ENCODE measurements around the gene PVR.
A peak's percentile ranks its signal among the peaks of the same experiment; 100 is the strongest.
"Not testable (repeated sequence)": the region's sequence is repeated elsewhere in the genome, so short reads cannot be mapped to it uniquely, and the experiment has no call there.

The PVR gene

DNA sequence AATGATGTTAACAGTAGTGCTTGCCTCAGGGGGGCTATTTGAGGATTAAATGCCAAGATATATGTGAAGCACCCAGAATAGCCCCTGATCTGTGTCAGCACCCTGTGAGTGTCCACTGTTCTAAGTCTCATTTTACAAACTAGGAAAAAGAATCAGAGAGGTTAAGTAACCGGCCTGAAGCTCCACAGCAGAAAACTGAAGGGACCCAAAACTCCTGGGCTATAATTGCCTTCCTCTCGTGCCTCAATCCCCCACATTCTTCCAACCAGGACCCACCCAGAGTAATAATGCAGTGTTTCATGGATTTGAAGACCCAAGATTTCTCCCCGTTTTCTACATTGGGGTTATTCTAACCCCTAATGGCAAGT is 2.3 kb downstream of the PVR start:
- DNase-seq, result no peak

DNA sequence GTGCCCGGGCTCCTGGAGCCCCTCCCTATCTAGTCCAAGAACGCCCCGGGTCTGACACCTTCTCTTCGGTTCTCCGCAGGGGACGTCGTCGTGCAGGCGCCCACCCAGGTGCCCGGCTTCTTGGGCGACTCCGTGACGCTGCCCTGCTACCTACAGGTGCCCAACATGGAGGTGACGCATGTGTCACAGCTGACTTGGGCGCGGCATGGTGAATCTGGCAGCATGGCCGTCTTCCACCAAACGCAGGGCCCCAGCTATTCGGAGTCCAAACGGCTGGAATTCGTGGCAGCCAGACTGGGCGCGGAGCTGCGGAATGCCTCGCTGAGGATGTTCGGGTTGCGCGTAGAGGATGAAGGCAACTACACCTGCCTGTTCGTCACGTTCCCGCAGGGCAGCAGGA is 3.4 kb downstream of the PVR start:
- DNase-seq, result no peak

DNA sequence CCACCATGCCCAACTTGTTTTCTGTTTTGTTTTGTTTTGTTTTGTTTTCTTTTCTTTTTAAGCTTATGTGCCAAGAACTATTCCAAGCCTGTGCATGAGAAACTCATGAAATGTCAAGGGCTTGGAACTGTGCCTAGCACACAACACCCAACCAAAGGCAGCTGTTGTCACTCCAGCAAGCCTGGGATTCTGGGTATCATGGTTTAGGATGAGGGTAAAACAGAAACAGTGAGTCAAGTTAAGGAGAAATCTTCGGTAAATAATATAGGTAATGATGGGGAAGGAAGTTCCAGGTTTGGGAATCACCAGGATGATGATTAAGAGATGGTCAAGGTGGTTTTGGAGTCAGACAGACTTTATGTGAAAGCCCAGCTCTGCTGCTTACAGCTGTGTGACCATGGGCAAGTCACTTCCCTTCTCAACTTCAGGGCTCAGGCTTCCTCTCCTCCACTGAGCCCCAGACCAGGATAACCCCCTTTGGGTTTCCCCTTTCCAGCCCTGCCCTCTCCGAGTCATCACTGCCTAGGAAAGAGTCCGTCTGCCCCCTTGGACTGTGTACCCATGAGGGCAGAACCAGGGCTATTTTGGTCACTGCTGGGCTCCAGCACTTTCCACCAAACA is 5.0 kb downstream of the PVR start:
- no peak for DNase-seq

DNA sequence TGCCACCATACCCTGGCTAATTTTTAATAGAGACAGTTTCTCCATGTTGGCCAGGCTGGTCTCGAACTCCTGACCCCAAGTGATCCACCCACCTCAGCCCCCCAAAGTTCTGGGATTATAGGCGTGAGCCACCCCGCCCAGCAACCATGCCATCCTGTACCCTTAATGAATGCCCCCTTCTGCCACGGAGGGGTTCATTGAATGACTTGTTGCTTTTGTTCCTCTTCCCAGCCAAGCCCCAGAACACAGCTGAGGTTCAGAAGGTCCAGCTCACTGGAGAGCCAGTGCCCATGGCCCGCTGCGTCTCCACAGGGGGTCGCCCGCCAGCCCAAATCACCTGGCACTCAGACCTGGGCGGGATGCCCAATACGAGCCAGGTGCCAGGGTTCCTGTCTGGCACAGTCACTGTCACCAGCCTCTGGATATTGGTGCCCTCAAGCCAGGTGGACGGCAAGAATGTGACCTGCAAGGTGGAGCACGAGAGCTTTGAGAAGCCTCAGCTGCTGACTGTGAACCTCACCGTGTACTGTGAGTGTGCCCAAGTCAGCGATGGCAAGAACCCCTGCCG is 6.0 kb downstream of the PVR start:
- no peak for DNase-seq

DNA sequence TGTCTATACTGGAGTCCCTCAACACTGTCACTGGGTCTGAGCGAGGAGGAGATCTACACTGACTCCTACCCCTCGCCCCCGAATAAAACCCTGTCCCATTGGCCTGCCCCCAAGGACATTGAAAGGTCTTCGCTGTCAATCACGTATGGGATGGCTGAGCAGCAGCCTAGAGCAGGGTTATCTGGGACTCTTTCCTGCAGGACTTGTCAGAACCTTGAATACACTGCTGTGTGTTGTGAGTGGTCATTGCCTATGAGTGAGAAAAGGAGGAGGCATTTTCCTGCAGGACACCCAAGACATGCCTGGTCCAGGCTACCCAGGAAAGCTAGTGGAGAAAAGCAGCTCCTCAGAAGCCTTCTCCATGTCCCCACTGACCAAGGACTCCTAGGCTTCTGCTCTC is 9.6 kb downstream of the PVR start:
- no peak for DNase-seq

DNA sequence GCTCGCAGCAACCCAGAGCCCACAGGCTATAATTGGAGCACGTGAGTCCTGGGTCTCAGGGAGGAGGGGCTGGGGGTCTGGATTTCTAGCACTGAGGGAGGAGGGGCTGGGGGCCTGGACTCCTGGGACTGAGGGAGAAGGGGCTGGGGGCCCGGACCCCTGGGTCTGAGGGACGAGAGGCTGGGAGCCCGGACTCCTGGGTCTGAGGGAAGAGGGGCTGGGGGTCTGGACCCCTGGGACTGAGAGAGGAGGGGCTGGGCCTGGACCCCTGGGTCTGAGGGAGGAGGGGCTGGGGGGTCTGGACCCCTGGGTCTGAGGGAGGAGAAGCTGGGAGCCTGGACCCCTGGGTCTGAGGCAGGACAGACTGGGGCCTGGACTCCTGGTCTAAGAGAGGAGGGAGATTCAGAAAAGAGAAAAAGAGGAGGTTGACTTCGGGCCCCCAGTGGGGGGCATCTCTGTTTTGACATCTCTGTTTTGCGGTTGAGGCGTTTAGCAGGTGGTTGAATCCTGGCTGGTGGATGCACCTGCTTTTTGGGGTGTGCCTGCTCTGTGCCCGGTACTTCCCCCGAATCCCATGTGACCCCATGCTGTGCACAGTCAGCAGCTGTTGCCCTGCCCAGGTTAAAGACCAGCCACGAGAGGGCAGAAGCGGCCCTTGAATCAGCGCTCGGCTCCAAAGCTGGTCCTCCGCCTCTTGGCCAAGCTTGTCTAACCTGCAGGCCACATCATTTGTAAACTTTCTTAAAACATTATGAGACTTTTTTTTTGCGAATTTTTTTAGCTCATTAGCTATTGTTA is 10.5 kb downstream of the PVR start:
- peak; percentile 66 for DNase-seq

DNA sequence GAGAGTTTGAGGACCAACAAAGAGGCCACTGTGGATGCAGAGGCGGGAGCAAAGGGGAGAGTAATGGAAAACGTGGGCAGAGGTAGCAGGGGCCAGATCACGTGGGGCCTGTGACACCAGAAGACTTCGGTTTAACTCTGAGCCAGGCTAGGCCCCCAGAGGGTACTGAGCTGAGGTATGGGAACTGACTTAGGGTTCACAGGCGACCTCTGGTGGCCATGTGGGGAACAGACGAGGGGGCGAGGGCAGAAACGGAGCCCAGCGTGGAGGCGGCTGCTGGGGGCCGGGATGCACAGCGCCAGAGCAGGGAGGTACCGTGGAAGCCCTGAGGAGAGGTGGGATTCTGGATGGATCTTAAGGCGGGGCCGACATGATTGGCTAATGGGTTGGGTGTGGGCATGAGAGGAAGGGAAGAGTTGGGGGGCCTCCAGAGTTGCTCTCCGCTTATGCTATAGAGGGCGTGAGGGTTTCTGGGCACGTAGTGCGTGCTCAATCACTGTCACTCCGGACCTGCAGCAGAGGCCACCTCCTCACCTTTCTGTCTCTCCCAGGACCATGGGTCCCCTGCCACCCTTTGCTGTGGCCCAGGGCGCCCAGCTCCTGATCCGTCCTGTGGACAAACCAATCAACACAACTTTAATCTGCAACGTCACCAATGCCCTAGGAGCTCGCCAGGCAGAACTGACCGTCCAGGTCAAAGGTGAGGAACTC is 13.7 kb downstream of the PVR start:
- DNase-seq, result peak; percentile 71

DNA sequence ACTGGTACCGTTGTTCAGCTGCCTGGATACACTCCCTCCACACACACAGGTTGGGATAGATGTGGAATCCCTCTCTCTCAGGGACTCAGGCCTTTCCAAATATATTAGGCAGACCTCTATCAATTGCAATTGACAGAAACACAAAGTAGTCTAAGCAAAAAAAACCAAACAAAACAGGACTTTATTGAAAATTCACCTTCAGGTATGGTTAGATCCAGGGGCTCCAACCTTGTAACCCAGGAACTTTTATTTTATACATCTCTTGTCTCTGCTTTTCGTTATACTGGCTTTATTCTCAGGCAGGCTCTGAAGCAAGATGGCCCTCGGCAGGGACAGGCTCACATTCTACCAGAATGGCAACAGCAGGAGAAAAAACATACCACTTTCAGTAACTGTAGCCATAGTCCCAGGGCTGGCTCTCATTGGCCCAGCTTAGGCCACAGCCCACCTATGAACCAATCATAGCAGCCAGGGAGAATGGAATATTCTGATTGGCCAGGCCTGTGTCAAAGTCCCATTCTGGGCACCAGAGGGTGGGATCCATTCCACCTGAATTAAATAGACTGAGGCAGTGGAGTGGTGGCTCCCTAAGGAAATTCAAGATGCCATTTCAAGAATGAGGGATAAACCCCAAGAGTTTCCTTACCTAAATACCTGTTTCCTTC is 14.5 kb downstream of the PVR start:
- DNase-seq, result no peak

DNA sequence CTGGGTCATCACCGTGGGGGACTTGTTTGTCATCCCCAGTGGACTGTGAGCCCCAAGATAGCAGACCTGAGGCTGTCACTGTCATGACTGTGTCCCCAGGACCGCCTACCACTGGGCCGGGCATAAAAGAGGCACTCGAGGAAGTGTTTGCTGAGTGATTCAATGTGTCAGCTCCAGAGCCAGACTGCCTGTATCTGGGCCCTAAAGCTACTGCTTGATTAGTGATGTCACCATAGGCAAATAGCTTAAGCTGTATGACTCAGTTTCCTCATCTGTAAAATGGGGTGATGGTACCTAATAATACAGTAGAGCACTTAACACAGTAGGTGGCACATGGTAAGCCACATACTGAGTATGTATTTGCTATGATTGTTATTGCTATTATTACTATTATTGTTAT is 16.4 kb downstream of the PVR start:
- DNase-seq, result no peak

DNA sequence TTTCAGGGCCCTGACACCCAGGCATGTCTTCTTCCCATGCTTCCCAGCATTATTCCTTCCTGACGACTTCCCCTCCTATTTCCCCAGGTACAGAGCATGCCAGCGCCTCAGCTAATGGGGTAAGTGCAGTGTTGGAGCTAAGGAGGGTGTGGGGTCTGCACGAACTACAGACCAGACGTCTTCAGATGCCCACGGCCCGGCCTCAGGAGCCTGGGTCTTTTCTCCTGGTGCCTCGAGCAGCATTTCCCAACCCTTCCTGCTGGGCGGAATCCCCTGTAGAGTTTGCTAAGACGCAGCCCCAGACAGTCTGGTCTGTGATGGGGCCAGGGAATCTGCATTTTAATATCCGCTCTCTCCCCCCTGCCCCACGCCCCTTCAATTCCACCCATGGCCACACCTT is 17.5 kb downstream of the PVR start:
- DNase-seq, result no peak

DNA sequence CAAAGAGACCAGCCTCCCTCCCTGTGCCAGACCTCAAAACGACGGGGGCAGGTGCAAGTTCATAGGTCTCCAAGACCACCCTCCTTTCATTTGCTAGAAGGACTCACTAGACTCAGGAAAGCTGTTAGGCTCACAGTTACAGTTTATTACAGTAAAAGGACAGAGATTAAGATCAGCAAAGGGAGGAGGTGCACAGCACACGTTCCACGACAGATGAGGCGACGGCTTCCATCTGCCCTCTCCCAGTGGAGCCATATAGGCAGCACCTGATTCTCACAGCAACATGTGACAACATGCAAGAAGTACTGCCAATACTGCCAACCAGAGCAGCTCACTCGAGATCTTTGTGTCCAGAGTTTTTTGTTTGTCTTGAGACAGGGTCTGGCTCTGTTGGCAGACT is 18.2 kb downstream of the PVR start:
- DNase-seq, result no peak

DNA sequence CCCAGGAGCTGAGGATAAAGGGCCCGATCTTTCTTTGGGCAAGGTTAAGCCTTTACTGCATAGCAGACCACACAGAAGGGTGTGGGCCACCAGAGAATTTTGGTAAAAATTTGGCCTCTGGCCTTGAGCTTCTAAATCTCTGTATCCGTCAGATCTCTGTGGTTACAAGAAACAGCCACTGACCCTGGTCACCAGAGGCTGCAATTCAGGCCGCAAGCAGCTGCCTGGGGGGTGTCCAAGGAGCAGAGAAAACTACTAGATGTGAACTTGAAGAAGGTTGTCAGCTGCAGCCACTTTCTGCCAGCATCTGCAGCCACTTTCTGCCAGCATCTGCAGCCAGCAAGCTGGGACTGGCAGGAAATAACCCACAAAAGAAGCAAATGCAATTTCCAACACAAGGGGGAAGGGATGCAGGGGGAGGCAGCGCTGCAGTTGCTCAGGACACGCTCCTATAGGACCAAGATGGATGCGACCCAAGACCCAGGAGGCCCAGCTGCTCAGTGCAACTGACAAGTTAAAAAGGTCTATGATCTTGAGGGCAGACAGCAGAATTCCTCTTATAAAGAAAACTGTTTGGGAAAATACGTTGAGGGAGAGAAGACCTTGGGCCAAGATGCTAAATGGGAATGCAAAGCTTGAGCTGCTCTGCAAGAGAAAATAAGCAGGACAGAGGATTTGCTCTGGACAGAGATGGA is 19.1 kb downstream of the PVR start:
- no peak for DNase-seq

DNA sequence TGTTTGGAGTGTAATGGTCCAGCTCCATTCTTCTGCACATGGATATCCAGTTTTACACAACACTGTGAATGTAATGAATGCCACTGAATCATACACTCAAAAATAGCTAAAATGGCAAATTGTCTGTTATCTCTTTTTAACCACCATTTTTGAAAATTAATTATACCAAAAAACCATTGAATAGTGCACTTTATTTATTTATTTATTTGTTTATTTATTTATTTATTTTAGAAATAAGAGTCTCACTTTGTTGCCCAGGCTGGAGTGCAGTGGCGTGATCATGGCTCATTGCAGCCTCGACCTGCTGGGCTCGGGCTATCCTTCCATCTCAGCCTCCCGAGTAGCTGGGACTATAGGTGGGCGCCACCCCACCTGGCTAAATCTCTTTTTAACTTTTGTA is 20.3 kb downstream of the PVR start:
- no peak for DNase-seq

DNA sequence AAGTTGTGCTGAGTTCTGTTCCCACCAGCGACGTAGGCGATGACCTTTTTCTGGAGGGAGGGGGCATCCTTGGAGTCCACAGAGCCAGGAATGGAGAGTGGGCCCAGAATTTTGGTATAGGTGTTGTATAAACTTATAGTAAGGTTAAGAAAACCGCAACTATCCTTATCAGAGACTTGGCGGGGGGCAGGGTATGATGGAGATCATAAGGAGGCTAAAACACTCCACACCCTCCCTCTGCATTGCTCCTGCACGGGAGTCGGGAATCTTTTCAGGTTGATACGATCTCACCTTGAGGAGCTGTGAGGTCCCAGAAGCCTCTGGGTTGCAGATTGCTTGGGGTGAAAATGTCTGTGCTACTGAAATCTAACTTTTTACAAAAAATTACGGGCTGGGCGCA is 21.3 kb downstream of the PVR start:
- no peak for DNase-seq

DNA sequence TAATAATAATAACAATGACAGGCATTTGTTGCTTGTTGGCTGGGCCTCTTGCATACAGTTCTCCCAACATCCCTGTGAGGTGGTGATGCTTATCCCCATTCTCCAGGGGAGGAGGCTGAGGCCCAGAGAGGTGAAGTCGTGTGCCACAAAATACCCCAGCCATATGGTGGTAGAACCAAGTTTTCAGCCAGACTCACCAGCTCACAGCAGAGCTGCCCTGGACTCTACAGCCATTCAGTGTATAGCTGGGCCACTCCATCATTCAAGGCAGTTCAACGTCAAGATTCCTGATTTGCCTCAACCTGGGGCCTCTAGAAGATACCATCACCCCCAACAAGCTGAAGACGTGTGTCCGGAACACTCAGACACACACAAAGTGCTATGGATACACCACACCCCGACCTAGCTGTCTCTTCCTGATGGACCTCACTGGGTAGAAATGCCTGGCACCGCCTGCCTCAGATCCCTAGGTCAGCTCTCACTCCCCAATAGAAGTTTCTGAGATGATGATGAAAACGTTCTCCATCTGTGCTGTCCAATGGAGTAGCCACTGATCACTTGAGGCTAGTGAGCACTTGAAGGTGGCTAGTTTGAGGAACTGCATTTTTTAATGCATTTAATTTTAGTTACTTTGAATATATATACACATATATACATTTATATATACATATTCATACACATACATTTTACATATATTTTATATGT is 23.3 kb downstream of the PVR start:
- DNase-seq, result no peak

DNA sequence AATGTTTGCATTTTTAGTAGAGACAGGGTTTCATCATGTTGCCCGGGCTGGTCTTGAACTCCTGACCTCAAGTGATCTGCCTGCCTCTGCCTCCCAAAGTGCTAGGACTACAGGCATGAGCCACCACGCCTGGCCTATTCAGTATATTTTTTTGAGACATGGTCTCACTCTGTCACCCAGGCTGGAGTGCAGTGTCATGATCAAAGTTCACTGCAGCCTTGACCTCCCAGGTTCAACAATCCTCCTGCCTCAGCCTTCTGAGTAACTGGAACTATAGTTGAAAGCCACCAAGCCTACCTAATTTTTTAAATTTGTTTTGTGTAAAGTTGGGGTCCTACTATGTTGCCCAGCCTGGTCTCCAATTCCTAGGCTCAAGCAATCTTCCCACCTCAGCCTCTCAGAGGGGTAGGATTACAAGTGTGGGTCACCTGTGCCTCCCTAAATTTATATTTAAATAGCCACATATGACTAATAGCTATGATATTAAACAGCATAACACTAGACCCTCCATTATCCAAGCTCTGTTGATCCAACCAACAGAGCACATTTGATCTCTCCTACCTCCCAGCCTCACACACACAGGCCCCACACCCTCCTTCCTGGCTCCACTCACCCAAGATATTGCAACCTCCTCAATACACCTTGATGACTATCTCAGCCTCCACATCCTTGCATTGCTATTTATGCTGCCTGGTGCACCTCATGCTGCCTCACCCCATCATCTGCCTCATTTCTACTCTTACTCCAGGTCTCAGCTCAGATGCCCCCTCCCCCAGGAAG is 25.5 kb downstream of the PVR start:
- DNase-seq, result no peak

DNA sequence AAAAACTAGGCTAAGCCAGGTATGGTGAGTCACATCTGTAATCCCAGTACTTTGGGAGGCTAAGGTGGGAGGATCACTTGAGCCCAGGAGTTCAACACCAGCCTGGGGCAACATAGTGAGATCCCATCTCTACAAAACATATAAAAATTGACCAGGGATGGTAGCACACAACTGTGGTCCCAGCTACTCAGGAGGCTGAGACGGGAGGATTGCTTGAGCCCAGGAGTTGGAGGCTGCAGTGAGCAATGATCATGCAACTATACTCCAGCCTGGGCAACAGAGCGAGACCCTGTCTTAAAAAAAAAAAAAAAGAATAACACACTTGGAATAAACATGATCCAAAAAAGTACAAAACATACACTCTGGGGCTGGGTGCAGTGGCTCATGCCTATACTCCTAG is 26.3 kb downstream of the PVR start:
- not testable (repeated sequence) for DNase-seq

DNA sequence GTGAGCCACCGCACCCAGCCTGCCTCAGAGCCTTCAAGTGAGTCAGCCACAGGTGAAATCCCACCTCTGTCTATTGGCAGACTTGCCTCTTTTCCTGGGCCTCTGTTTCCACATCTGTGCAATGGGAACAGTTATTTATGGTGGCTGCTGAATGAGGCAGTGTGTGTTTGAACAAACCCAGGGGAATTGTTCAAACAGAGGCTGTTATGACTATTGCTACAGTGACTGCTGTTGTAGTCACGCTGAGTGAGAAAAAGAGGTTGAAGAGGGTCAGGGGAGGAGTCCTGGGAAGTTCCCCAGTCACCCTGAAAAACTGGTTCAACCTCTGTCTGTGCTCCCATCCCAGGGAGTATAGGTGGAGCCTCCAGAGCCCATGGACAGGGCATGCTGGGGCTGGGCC is 27.7 kb downstream of the PVR start, which contains the start of gene CEACAM19:
CEACAM19 (plus strand) TSS at position 83 of the 400 bp plus-strand sequence. CDS start 450 bp downstream, outside the sequence.
- DNase-seq, result no peak

DNA sequence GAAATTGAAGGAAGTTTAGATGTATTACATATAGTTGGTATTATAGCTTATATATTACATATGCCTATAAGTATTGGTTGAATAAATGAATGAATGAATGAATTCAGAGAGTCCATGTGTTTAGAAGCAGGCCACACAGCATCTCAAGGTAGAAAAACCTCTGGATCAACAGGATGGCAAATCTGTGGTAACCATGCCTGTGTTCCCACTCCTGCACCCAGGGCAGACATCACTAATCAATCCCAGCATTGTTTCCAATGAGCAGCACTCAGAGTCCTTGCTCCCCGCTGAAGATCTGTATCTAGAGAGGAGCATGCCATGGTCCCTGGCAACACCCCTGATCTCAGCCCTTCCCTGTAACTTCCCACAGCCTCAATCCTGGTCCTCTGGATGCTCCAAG is 28.5 kb downstream of the PVR start:
- DNase-seq, result no peak

DNA sequence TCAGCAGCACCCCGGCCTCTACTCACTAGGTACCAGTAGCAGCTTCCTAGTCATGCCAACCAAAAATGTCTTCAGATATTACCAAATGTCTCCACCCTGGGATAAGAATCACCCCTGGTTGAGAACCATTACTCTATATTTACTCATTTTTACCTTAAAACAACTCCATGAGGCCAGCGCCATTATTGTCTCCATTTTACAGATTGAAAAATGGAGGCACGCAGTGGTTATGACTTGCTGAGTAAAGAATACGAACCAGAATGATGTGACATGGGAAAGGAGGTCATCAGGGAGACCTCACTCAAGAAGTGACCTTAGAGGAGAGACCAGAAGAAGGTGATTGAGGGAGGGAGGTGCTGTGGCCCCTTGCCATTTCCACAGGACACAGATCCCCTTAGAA is 29.8 kb downstream of the PVR start:
- DNase-seq, result no peak

DNA sequence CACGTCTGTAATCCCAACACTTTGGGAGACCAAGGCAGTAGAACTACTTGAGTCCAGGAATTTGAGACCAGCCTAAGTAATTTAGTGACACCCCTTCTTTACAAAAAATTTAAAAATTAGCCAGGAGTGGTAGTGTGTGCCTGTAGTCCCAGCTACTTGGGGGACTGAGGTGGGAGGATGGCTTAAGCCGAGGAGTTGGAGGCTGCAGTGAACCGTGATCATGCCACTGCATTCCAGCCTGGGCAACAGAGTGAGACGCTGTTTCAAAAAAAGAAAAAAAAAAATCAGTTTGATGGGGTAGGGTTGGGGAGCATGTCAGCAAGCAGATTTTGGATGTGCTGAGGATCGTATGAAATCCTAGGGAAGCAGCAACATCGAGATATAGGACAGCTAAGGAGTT is 31.8 kb downstream of the PVR start:
- no peak for DNase-seq

All from activated T-cell treated with anti-CD3 and anti-CD28 coated beads, Interleukin-2, amount 50 U/mL, for 1 hour (primary cell).